ENCODE results near the gene RRM2.

GRCh38 chr2:10167316-10167715, 44.8 kb downstream of the RRM2 start:
- TF ChIP-seq, protein P1, sequence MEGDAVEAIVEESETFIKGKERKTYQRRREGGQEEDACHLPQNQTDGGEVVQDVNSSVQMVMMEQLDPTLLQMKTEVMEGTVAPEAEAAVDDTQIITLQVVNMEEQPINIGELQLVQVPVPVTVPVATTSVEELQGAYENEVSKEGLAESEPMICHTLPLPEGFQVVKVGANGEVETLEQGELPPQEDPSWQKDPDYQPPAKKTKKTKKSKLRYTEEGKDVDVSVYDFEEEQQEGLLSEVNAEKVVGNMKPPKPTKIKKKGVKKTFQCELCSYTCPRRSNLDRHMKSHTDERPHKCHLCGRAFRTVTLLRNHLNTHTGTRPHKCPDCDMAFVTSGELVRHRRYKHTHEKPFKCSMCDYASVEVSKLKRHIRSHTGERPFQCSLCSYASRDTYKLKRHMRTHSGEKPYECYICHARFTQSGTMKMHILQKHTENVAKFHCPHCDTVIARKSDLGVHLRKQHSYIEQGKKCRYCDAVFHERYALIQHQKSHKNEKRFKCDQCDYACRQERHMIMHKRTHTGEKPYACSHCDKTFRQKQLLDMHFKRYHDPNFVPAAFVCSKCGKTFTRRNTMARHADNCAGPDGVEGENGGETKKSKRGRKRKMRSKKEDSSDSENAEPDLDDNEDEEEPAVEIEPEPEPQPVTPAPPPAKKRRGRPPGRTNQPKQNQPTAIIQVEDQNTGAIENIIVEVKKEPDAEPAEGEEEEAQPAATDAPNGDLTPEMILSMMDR (IDR thresholded peaks at IDR 0.05), result no peak
- TF ChIP-seq POLR2A (IDR thresholded peaks at IDR 0.05), result no peak
- TF ChIP-seq POLR2AphosphoS5 (IDR thresholded peaks at IDR 0.05), result no peak
